Nucleus accumbens (tissue), 56 donors: ENCODE data around the gene TKT.
"Not testable (repeated sequence)": the region's sequence is repeated elsewhere in the genome, so short reads cannot be mapped to it uniquely, and the experiment has no call there.

Experiments used
- DNase-seq, 56 donors: peaks; one replicate each; lab custom pipeline; 2025; lab: John Stamatoyannopoulos, UW

The TKT gene, protein sequence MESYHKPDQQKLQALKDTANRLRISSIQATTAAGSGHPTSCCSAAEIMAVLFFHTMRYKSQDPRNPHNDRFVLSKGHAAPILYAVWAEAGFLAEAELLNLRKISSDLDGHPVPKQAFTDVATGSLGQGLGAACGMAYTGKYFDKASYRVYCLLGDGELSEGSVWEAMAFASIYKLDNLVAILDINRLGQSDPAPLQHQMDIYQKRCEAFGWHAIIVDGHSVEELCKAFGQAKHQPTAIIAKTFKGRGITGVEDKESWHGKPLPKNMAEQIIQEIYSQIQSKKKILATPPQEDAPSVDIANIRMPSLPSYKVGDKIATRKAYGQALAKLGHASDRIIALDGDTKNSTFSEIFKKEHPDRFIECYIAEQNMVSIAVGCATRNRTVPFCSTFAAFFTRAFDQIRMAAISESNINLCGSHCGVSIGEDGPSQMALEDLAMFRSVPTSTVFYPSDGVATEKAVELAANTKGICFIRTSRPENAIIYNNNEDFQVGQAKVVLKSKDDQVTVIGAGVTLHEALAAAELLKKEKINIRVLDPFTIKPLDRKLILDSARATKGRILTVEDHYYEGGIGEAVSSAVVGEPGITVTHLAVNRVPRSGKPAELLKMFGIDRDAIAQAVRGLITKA

DNA sequence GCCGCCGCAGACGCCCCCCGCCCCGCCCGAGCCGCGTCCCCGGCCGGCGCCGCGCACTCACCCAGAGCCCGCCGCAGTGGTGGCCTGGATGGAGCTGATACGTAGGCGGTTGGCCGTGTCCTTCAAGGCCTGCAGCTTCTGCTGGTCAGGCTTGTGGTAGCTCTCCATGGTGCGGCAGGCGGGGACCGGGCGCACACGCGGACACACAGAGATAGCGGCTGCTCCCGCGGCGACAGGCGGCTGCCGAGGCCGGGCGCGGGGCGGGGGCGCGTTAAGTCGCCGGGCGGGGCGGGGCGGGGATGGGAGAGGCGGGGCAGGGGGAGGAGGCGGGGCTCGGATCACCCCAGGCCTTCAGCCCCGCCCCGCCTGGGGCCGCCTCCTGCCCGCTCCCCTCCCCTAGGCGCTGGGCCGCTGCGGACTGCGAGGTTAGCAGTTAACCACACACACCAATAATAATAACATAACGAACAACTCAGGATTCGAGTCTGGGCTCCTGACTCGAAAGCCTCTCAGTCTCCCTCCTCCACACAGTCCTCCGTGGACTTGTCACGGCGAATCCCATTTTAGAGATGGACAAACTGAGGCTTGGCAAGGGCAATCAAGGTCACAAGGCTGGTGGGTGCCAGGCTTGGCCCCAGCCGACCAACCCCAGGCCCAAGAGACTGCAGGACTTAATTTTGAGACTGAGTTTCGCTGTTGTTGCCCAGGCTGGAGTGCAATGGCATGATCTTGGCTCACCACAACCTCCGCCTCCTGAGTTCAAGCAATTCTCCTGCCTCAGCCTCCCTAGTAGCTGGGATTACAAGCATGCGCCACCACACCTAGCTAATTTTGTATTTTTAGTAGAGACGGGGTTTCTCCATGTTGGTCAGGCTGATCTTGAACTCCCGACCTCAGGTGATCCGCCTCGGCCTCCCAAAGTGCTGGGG is at the start of gene TKT:
TSS of gene TKT (minus strand) at position 248 of the 929 bp plus-strand sequence. CDS start at position 168, 80 bp downstream.
- DNase-seq: peak; percentile 18 to 91 (median 78)

DNA sequence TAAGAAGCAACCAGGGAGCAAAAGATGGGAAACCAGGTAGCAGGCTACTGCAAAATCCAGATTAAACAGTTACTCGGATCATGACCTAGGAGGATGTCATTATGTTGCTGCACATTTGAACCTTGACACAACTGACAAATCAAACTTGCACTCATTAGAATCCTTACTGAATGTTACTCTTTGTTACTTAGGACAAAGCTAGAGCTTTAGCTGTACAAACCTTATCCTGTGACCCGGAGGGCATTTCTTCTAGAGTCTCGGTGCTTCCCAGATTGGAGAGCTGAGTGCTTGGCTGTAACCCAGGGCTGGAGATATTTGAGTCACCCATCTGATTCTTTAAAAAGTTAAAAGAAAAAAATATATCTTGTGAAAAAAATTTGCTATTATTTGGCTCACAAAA is 48.1 kb upstream of the TKT start:
- DNase-seq: no peak

DNA sequence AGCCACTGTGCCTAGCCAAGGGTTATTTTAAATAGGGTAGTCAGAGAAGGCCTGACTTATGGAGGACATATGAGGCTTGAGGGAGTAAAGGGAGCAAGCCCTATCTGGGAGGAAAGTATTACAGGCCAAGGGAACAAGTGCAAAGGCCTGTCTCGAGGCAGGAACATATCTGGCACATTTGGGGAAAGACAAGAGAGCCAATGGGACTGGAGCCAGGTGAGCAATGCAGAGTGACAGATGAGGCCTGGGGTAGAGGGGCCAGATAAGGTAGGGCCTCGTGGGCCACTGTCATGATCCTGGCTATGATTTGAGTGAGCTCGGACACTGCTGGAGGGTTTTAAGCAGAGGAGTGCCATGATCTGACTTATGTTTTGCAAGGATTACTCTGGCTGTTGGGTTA is 47.7 kb upstream of the TKT start:
- no peak for DNase-seq

DNA sequence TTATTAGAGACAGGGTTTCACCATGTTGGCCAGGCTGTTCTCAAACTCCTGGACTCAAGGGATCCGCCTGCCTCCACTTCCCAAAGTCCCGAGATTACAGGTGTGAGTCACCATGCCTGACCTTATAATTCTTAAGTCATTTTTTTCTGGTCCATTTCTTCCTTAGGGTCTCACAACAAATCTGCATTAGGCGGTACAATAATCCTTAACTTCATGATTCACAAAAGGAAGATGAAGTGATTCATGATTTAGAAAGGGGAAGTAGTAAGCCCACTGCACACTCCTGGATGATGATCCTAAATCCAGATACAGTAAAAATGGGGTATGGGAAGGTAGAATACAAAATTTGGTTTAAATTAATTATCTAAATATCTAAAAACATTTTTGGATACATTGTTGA is 45.0 kb upstream of the TKT start:
- DNase-seq: no peak

DNA sequence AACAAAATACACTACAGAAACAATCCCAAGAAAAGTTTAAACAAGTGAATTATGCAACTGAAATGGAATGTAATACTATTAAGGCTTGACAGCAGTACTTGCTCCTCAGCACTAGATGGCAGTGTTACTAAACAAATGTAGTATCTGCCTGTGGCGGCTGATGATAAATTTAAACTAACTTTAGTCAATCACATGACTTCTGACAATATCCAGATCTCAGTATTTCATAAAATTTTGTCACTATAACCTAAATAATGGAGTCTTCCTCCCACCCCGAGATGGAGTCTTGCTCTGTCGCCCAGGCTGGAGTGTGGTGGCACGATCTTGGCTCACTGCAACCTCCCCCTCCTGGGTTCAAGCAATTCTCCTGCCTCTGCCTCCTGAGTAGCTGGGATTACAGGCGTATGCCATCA is 43.8 kb upstream of the TKT start:
- DNase-seq: peak in 5 of 56 donors; percentile 5 to 13 (median 7)

DNA sequence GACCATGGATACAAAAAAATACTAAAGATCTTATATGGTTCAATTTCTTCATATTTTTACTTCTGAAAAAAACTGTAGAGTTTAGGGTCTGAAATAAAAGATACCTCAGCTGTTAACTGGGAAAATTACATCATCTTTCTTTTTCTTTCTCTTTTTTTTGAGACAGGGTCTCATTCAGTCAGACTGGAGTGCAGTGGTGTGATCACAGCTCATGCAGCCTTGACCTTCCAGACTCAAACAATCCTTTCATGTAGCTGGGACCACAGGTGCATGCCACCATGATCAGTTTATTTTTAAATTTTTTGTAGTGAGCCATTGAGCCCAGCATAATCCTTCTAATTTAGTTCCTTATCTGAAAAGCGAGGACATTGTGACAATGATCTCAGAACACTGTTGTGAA is 39.6 kb upstream of the TKT start:
- DNase-seq: no peak

DNA sequence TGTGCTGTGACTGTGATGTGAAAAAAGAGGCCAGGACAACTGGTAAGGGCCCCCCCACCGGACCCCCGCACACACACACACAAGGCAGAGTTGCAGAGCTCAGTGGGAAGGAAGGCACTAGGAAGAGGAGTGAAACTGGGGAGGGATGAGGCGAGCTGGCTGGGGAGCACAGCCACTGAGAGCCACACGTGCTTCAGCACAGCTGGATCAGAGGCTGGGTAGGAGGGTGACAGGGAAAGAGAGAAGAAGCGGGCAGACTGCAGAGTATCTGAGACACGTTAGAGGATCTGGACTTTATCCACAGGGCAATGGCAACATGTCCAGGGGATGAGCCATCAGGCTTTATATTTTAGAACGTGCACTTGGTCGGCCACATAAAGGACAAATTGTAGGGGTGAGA is 38.0 kb upstream of the TKT start:
- peak in 3 of 56 donors; percentile 6 to 17 (median 7) for DNase-seq

DNA sequence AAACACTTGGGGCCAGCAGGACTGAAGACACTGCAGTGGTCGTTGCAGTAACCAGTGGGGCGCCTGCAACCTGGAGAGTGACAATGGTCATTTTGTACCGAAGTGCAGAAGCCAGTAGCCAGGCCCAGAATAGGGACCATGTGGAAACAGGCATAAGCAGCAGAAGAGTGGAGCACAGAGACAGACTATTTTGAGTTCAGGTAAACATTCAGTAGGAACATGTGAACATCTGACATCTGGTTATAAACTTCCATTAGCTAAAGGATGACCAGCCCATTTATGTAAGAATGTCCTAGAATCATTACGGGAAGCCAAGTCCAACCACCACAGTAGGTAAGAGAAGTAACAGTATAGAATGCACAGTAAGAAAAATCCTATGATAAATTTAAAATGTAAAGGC is 32.4 kb upstream of the TKT start:
- DNase-seq: no peak

DNA sequence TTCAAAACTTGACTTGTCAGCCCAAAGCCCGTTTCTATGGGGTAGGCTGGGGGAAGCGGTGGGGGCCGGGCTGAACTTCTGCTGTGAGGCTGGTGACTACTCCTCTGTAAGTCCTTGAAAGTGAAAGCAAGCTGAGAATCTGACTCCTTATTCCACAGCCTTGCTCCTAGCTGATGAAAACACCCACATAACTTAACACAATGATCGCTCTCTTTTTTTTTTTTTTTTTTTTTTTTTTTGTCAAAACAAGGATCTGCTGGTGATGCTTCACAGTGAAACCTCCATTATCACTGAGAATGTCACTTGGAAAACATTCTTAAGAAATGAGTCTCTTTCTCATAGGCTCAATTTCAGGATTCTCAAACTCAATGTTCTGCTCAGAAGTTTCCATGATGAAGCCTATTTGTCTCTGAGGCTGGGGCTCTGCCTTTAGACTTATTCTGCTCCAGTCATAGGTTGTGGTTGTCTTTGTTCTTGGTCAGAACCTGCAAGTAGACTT is 31.4 kb upstream of the TKT start:
- peak in 34 of 56 donors; percentile 3 to 71 (median 28) for DNase-seq

DNA sequence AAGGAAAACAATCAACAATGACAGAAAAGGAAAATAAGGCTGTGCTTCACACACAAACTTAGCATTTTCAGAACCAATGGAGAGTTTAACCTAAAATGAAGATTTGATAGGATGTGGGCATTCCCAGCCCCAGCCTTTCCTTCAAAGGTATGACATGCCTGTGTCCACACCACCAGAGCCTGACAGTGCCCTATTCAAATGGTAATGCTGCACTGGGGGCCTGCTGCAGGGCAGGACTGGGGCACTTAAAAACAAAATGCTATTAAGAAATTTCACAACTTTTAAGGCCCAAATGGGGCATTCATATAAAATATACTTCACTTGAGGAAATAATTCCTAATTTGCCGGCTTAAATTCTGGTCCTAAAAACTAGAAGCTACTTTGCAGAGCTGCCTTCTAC is 30.9 kb upstream of the TKT start:
- DNase-seq: peak in 1 of 56 donors; percentile 40

DNA sequence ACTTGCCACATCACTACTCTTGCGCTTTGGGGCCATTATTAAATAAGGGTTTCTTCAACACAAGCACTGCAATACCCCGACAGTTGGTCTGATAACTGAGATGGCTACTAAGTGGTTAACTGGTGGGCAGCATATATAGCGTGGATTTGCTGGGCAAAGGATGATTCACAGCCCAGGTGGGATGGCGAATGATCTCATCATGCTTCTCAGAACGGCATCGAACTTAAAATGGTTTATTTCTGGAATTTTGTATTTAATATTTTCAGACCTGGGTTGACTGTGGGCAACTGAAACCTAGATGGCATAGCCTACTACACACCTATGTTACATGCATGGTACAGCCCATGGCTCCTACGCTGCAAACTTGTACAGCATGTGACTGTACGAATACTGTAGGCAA is 26.8 kb upstream of the TKT start:
- DNase-seq: peak in 3 of 56 donors; percentile 14 to 17 (median 16)

DNA sequence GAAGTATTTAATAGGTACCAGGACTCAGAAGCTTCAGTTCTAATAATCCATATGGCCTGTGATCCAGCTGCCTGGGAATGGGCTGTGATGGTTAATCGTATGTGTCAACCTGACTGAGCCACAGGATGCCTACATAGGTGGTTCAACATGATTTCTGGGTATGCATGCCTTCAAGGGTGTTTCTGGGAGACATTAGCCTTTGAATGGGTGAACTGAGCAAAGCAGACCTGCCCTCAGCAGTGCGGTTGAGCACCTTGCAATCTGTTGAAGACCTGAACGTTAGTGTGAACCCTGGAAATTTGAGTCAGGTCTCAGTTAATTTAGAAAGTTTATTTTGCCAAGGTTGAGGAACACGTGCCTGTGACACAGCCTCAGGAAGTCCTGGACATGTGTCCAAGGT is 22.8 kb upstream of the TKT start:
- no peak for DNase-seq

DNA sequence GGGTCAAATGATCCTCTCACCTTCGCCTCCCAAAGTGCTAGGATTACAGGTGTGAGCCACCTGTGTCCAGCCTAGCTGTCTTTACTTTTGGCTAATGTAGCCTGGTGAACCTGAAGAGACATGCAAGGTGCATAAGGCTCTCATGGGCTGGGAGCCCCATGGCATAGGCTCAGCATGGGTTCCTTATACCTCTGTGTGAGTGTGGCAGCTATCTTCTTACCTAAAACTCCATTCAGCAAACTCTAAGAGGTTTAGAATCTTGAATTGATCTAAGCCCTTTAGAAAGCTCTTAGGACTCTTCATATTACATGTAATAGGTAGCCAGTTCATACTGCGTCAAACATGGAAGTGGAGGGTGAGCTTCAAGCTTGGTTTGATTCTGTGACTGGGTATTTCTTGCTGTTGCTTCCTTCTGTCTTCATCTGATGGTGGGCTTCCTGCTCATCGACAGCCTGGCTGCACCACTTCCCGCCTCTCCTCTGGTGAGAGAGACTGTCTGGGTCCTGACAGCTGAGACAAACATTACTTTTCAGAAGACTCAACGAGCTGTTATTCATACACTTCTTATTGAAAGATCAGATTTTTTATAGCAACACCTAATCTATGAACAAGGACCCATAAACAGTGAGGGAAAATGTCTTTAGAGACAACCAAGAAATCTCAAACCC is 19.2 kb upstream of the TKT start:
- no peak for DNase-seq

DNA sequence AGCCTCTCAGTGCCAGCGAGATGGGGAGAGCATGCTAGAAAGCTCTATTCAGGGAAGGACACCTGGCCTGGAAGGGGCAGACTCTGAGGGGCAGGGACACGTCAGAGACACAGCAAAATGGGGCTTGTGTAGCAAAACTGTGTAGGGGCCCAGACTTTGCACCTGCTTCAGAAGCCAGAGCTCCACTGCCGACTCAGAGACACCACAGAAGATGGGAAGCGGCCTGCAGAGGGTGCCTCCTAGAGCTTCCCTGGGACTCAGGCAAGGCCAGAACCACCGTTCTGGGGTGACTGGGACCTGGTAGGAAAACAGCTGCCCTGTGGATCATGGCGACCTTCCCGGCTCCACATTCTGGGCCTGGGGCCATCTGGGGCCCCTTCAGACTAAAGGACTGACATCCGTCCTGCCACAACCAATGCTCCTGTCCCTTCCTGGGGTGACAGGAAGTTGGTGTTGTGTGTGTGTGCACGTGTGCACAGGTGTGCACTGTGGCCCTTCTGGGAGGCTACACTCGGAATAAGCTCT is 17.4 kb upstream of the TKT start:
- no peak for DNase-seq

DNA sequence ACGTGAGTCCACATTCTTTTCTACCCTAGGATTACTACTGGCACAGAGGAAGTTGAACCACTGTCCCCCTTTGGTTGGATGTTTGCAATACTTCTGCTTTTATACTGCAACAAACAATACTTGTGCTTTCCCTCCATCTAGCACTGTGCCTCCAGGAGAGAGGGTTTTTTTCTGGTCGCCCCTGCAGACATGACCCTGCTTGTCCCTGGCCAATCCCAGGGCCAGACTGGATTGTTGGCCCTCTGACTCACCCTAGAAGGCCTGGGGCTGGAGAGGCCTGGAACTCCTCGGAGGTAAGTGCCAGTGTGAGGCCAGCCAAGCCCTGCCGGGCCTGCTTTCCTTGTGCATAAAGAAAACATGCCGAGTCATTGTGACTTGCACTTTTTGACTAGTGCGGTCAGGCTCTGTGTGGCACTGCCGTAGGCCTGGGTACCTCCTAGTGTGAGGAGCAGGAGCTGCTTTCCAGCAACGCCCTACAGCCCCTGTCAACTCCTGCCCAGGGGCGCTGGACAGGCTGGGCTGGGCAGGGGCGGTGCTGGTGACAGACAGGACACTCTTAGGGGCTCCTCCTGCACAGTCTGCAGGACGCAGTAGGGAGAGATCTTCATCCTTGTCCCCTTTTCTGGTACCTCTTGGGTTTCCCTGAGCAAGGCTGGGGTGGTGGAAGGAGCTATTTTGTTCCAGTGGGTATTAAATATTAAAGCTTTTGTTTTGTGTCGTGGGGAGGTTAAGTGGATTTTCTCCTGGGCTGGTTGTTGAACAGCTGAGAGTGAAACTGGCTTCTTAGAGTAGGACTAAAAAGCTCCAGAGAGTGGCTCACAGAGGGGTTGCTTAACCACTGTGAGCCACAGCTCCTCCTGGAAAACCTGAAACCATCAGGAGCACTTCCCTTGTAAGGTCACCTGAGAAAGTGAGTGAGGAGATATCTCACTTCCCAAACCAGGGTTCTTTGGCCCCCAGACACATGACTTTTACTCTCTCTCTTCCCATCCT is 14.4 kb upstream of the TKT start:
- peak in 54 of 56 donors; percentile 19 to 87 (median 64) for DNase-seq

DNA sequence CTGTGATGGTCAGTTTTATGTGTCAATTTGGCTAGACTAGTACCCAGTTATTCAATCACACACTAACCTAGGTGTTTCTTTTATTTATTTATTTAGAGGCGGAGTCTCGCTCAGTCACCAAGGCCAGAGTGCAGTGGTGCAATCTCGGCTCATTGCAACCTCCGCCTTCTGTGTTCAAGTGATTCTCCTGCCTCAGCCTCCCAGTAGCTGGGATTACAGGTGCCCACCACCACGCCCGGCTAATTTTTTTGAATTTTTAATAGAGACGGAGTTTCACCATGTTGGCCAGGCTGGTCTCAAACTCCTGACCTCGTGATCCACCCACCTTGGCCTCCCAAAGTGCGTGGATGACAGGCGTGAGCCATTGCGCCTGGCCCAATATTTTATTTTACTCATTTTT is 13.4 kb upstream of the TKT start:
- not testable (repeated sequence) for DNase-seq

DNA sequence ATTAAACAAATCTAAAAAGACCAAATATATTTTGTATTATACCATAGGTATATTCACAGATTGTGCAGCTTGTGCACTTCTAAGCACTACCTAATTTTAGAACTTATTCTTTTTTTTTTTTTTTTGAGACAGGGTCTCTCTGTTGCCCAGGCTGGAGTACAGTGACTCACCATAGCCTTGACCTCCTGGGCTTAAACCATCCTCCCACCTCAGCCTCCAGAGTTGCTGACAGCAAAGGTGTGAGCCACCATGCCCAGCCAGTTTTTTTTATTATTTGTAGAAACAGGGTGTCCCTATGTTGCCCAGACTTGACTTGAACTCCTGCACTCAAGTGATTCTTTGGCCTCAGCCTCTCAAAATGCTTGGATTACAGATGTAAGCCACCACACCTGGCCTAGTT is 11.9 kb upstream of the TKT start:
- DNase-seq: no peak

DNA sequence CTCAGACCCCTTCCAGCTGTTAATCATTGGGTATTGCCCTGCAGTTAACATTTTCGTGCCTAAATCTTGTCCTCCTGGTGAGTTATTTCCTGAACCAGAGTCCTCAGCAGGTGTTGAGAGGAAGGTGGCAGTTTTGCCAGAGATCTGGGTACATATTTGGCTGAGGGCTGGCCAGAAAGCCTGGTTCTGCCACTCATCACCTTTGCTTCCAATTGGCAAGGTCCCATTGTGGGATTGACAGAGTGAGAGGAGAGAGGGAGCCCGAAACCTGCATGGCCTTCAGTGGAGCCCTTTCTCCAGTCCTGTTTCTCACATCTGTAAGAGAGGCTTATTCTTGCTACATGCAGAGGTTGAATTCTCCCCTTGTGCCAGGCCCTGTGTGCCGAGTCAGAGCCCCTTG is 8.9 kb upstream of the TKT start:
- DNase-seq: no peak

DNA sequence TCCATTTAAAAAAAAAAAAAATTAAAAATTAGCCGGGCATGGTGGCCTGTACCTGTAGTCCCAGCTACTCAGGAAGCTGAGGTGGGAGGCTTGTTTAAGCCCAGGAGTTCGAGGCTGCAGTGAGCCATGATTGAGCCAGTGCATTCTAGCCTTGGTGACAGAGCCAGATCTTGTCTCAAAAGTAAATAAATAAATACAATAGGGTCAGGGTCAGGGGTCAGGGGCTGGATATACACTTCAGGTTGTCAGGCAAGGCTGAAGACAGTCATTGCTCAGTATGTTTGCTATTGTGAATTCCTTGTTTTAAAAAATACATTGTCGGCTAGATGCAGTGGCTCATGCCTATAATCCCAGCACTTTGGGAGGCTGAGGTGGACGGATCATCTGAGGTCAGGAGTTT is 8.1 kb upstream of the TKT start:
- no peak for DNase-seq
